Panc1 (cell line): ENCODE data around the gene NARF. TPM values are rescaled to one million over a fixed set of nuclear protein-coding genes. Genes with fewer than 3 reads are reported as not detected.

Experiments
- ATAC-seq: fragments of 200-7000 bp; cut with Tn5 transposase; 2 replicates; pipeline ENCODE4 v1.9.1; 2020; ENCODE audit warnings: mild to moderate bottlenecking, moderate library complexity
- BruUV-seq: library from RNA; stranded (reverse); fragments of 400-500 nt; replicated peaks from 2 replicates; lab custom pipeline; 2021; lab: Mats Ljungman, UMichigan
- CTCF ChIA-PET: fragments of 300-600 bp; sonication (Branson Sonifier 250); formaldehyde crosslinking; loops from one replicate; lab custom pipeline; 2022; ENCODE audit warnings: antibody characterized with exemption; lab: Charles Lee
- POLR2A ChIA-PET: fragments of 300-600 bp; sonication (Branson Sonifier 250); formaldehyde crosslinking; loops from one replicate; lab custom pipeline; 2022; ENCODE audit warnings: antibody characterized with exemption; lab: Charles Lee
- DNase-seq: peaks from one replicate; pipeline ENCODE4 v3.0.0-alpha.2; 2010; ENCODE audit warnings: low read depth, low spot score
- H3K27ac ChIP-seq: 2 replicates; pipeline ENCODE4 v1.5.1; 2011; ENCODE audit warnings: mild to moderate bottlenecking, low read length, inconsistent platforms
- H3K27me3 ChIP-seq: fragments of 200-500 bp; sonication (Bioruptor generic); 2 replicates; pipeline ENCODE4 v1.6.0; 2014; ENCODE audit warnings: low read length, inconsistent platforms; ENCODE audit not compliant: control insufficient read depth, insufficient read depth
- H3K36me3 ChIP-seq: fragments of 200-500 bp; sonication (Bioruptor generic); 2 replicates; pipeline ENCODE4 v1.5.1; 2014; ENCODE audit warnings: inconsistent platforms, mild to moderate bottlenecking, low read length, moderate library complexity; ENCODE audit not compliant: control insufficient read depth, insufficient read depth
- H3K4me1 ChIP-seq: 2 replicates; pipeline ENCODE4 v1.5.1; 2011; ENCODE audit warnings: inconsistent platforms, mild to moderate bottlenecking, low read length, moderate library complexity; ENCODE audit not compliant: control insufficient read depth, insufficient read depth
- H3K4me3 ChIP-seq, 2 experiments: 2 replicates each; pipeline ENCODE4 v1.5.1; 2011 to 2012; ENCODE audit warnings: low read depth in 2 of 2, low read length in 2 of 2, mild to moderate bottlenecking in 2 of 2, inconsistent platforms in 1 of 2, moderate library complexity in 1 of 2
- H3K9me3 ChIP-seq: fragments of 200-500 bp; sonication (Bioruptor generic); 2 replicates; pipeline ENCODE4 v1.5.1; 2014; ENCODE audit warnings: low read depth, mild to moderate bottlenecking, inconsistent platforms, low read length, moderate library complexity; ENCODE audit not compliant: control insufficient read depth, insufficient read depth
- POLR2AphosphoS5 ChIP-seq: IDR thresholded peaks from 2 replicates; pipeline ENCODE4 v1.6.1; 2012; ENCODE audit warnings: mild to moderate bottlenecking, low read depth, low read length, moderate library complexity
- SIN3A ChIP-seq: IDR thresholded peaks from 2 replicates; pipeline ENCODE4 v1.6.1; 2012; ENCODE audit warnings: low read depth, mild to moderate bottlenecking, low read length, moderate library complexity, borderline replicate concordance; ENCODE audit not compliant: insufficient read depth
- TCF7L2 ChIP-seq: IDR thresholded peaks from 2 replicates; pipeline ENCODE4 v1.6.1; 2011; ENCODE audit warnings: mild to moderate bottlenecking, low read depth, low read length, inconsistent platforms
- in situ Hi-C: cut with HindIII; loops from 2 replicates; pipeline ENCODE4 v1.10.0; 2016; ENCODE audit warnings: low sequenced_read_pairs, low pct_unique_long_range_greater_than_20kb
- intact Hi-C: fragments of 100-400 bp; cut with micrococcal nuclease; formaldehyde crosslinking; loops from one replicate; pipeline ENCODE4 v1.10.0; 2022; ENCODE audit not compliant: unreplicated experiment
- total RNA-seq: library from RNA; stranded (reverse); gene quantifications from one replicate; pipeline ENCODE4 v1.2.1, GENCODE V29; 2021; ENCODE audit not compliant: unreplicated experiment
- TF ChIP-seq, protein P1 (sequence below), 2 experiments: IDR thresholded peaks; 2 replicates each; pipeline ENCODE4 v1.6.1; 2011 to 2012; ENCODE audit warnings: low read depth in 2 of 2, control low read depth in 1 of 2, low read length in 1 of 2, mild to moderate bottlenecking in 1 of 2, moderate library complexity in 1 of 2; ENCODE audit not compliant: insufficient read depth in 1 of 2
- TF ChIP-seq, protein P2 (sequence below): fragments of 450-650 bp; IDR thresholded peaks from 2 replicates; pipeline ENCODE4 v1.5.1; 2017; ENCODE audit warnings: mild to moderate bottlenecking

Gene NARF
- total RNA-seq, 1 experiment from 2014 or later: 60.9 TPM

DNA sequence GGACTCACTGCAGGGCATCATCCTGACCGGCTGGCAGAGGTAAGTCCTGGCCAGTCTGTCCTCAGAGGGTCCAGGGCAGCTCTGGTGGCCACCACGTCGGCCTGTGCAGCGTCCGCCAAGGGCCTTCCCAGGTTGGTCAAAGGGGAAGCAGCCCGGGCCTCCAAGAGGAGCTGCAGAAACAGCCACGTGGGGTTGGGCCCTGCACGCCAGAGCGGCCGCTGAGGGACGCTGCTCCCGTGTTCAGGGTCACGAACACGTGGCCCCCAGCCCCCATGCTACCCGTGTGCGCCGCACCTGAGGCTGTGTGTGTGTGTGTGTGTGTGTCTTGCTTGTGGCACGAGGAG, 21.2 kb upstream of the NARF start:
- Histone ChIP-seq H3K4me1 (peaks cover 1% of the 10 kb centered on the region; the same call in 1 of the 2 replicates), H3K27me3 (no peaks in the 10 kb centered on the region), H3K36me3 (no peaks in the 10 kb centered on the region), H3K4me3 (no peak overlapping the region), H3K27ac (no peak overlapping the region), H3K9me3 (no peaks in the 10 kb centered on the region)
- intact Hi-C loops: no loop called here
- TF ChIP-seq, protein P1, sequence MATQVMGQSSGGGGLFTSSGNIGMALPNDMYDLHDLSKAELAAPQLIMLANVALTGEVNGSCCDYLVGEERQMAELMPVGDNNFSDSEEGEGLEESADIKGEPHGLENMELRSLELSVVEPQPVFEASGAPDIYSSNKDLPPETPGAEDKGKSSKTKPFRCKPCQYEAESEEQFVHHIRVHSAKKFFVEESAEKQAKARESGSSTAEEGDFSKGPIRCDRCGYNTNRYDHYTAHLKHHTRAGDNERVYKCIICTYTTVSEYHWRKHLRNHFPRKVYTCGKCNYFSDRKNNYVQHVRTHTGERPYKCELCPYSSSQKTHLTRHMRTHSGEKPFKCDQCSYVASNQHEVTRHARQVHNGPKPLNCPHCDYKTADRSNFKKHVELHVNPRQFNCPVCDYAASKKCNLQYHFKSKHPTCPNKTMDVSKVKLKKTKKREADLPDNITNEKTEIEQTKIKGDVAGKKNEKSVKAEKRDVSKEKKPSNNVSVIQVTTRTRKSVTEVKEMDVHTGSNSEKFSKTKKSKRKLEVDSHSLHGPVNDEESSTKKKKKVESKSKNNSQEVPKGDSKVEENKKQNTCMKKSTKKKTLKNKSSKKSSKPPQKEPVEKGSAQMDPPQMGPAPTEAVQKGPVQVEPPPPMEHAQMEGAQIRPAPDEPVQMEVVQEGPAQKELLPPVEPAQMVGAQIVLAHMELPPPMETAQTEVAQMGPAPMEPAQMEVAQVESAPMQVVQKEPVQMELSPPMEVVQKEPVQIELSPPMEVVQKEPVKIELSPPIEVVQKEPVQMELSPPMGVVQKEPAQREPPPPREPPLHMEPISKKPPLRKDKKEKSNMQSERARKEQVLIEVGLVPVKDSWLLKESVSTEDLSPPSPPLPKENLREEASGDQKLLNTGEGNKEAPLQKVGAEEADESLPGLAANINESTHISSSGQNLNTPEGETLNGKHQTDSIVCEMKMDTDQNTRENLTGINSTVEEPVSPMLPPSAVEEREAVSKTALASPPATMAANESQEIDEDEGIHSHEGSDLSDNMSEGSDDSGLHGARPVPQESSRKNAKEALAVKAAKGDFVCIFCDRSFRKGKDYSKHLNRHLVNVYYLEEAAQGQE (IDR thresholded peaks at IDR 0.05; ENCODE audit: insufficient read depth in 1 of 2, low read depth in 2 of 2, low read length in 1 of 2): no peak
- TF ChIP-seq TCF7L2: no peak
- TF ChIP-seq, protein P2, sequence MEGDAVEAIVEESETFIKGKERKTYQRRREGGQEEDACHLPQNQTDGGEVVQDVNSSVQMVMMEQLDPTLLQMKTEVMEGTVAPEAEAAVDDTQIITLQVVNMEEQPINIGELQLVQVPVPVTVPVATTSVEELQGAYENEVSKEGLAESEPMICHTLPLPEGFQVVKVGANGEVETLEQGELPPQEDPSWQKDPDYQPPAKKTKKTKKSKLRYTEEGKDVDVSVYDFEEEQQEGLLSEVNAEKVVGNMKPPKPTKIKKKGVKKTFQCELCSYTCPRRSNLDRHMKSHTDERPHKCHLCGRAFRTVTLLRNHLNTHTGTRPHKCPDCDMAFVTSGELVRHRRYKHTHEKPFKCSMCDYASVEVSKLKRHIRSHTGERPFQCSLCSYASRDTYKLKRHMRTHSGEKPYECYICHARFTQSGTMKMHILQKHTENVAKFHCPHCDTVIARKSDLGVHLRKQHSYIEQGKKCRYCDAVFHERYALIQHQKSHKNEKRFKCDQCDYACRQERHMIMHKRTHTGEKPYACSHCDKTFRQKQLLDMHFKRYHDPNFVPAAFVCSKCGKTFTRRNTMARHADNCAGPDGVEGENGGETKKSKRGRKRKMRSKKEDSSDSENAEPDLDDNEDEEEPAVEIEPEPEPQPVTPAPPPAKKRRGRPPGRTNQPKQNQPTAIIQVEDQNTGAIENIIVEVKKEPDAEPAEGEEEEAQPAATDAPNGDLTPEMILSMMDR: no peak
- TF ChIP-seq POLR2AphosphoS5: no peak
- ATAC-seq (no peak), DNase-seq (no peak)
- no TSS peak for BruUV-seq
- ChIA-PET CTCF (no interaction called here), POLR2A (no interaction called here)
- in situ Hi-C loops: no loop called here

DNA sequence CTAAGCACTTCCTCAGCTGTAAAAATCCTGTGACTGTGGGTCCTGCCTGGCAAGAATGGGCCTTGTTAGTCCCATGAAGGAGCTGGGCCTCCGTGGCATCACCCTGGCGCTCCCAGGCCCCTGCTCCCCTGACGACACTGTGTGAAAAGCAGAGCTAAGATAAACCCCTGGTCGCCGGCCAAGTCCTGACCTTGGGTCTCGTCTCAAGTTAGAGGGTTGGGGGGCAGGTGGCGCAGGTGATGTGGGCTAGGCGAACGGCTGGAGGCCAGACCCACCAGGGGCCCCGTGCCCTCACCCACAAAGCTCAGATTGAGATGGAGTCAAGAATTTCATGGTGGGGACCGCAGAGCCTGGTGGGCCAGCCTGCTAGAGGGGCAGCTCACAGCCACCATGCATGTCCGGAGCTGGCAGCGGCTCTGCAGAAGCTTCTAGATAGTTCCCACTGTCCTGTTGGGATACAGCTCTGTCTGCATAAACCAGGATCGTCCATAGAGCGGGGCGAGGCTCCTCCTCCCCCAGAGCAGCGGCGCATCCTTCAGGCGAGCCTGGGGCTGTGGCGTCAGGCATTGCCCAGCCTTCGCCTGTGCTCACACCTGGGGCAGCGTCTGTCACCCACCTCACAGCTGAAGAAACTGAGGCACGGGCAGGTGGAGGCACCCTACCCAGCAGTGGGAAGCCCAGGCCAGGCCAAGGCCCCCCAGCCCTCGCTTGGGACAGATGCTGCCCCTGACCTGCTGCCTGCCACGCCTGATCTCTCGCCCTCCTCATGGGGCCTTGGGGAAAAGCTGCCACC, 19.9 kb upstream of the NARF start:
- CTCF ChIA-PET: no interaction called here
- POLR2A ChIA-PET: no interaction called here
- no peaks in the 10 kb centered on the region for H3K36me3 ChIP-seq
- no peak overlapping the region for H3K4me3 ChIP-seq
- H3K4me1 ChIP-seq: peaks cover 5% of the 10 kb centered on the region; the same call in 1 of the 2 replicates
- DNase-seq: no peak
- BruUV-seq: no TSS peak
- intact Hi-C loops: no loop called here
- no peaks in the 10 kb centered on the region for H3K27me3 ChIP-seq
- no peak for ATAC-seq
- no peak overlapping the region for H3K27ac ChIP-seq
- H3K9me3 ChIP-seq: no peaks in the 10 kb centered on the region
- TF ChIP-seq, protein P2: no peak
- 0 out of 2 replicates have a peak, but pooled peaks have one; percentile 17 for TF ChIP-seq SIN3A
- TF ChIP-seq, protein P1 (IDR thresholded peaks at IDR 0.05; ENCODE audit: insufficient read depth in 1 of 2, low read depth in 2 of 2, low read length in 1 of 2): no peak
- in situ Hi-C loops: no loop called here
